ENCODE measurements around the gene BRSK2.
A peak's percentile ranks its signal among the peaks of the same experiment; 100 is the strongest.

The BRSK2 gene

DNA sequence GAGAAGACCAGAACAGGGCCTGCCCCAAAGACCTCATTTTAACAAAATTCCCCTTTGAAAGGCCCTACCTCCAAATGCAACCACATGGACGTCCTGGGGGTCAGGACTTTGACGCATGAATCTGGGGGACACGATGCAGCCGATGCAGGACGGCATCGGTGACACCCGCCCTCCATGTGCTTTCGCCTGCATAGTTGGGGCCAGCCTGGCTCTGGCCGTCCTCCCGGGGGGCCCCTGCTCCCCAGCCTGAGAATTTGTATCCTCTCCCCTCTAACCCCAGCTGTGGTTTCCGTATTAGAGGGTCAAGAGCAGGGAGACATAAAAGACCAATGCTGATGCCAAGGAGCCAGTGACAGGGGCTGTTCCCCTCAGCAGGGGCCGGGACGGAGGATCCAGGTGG, 18.4 kb upstream of the BRSK2 start:
- no peak overlapping the region for H3K4me3 ChIP-seq (ENCODE audit: low read depth, low read length)
- TF ChIP-seq, protein P1, sequence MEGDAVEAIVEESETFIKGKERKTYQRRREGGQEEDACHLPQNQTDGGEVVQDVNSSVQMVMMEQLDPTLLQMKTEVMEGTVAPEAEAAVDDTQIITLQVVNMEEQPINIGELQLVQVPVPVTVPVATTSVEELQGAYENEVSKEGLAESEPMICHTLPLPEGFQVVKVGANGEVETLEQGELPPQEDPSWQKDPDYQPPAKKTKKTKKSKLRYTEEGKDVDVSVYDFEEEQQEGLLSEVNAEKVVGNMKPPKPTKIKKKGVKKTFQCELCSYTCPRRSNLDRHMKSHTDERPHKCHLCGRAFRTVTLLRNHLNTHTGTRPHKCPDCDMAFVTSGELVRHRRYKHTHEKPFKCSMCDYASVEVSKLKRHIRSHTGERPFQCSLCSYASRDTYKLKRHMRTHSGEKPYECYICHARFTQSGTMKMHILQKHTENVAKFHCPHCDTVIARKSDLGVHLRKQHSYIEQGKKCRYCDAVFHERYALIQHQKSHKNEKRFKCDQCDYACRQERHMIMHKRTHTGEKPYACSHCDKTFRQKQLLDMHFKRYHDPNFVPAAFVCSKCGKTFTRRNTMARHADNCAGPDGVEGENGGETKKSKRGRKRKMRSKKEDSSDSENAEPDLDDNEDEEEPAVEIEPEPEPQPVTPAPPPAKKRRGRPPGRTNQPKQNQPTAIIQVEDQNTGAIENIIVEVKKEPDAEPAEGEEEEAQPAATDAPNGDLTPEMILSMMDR (IDR thresholded peaks at IDR 0.05; ENCODE audit: low read depth, low read length), result no peak
- no peak for DNase-seq (ENCODE audit: low read depth, low spot score)
- in situ Hi-C loops (cut with HindIII; ENCODE audit: low sequenced_read_pairs), result no loop called here

DNA sequence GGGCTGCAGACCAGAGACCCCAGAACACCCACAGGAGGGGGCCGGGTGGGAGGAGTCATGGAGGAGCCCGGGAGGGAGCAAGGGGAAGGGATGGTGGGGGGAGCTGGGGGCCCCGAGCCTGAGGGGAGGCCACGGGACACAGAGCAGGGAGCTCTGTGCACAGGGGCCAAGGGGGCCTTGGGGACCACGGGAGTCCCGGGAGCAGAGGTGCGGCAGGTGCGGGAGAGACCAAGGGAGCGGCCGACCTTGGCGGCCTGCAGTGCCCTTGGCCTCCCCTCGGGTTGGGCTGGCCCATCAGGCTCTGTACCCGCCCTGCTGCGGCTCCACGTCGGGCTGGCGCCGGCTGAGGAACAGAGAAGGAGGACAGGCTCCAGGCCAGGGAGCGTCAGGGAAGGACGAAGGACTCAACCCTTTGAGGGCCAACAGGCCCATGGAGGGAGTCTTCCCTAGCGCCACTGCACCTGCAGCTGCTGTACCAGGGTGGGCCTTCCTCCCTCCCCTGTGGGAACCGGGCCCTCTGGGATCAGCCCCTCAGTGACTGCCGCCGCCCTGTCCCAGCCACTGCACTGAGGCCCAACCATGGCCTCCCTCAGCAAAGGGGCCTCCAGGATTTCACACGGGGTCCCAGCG, 17.8 kb upstream of the BRSK2 start:
- TF ChIP-seq, protein P1 (IDR thresholded peaks at IDR 0.05; ENCODE audit: low read depth, low read length), result no peak
- in situ Hi-C loops (cut with HindIII; ENCODE audit: low sequenced_read_pairs), result no loop called here
- no peak overlapping the region for H3K4me3 ChIP-seq (ENCODE audit: low read depth, low read length)
- no peak for DNase-seq (ENCODE audit: low read depth, low spot score)

DNA sequence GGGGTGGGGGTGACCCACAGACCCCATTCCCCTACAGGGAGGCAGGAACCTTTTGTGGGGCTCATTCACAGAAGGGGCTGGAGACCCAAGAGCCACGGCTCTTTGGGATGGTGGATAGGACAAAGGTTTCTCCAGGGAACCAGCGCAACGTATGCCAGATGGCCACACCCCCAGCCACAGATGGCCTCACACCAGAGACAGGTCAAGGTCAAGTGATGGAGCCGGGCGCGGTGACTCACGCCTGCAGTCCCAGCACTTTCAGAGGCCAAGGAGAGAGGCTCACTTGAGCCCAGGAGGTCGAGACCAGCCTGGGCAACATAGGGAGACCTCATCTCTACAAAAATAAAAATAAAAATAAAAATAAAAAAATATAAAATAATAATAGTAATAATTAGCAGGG, 17.1 kb upstream of the BRSK2 start:
- TF ChIP-seq, protein P1 (IDR thresholded peaks at IDR 0.05; ENCODE audit: low read depth, low read length), result no peak
- in situ Hi-C loops (cut with HindIII; ENCODE audit: low sequenced_read_pairs), result no loop called here
- no peak for DNase-seq (ENCODE audit: low read depth, low spot score)
- H3K4me3 ChIP-seq (ENCODE audit: low read depth, low read length), result no peak overlapping the region

DNA sequence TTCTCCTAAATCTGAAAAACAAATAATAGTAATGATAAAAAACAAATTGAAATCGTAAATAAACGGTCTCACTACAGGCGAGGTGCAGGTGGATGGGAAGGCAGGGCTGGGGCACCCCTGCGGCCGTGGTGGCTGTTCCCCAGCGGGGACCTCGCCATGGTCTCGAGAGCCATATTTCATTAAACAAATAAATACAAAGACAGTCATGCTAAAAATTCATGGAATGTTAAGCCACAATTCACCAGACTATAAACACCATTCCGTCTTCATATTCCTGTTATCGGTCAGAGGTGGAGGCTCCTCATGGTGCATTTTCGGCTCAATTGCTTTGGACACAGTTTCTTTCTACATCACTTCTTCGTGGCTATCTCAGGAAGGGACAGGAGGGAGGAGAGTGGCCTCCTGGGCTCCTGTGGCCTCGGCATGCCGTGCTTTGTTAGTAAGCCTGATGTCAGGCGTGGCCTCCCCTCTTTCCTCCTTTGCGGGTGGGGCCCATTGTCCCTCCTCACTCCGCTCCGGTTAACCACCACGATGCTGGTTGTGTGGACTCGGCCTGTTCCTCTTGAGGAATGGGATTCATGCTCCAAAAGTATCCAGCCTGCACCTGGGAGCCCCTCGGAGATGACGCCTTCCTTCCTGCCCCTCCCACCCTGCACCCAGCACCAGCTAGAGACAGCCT, 16.1 kb upstream of the BRSK2 start:
- DNase-seq (ENCODE audit: low read depth, low spot score), result peak; percentile 2
- H3K4me3 ChIP-seq (ENCODE audit: low read depth, low read length), result no peak overlapping the region
- TF ChIP-seq, protein P1 (IDR thresholded peaks at IDR 0.05; ENCODE audit: low read depth, low read length), result no peak
- in situ Hi-C loops (cut with HindIII; ENCODE audit: low sequenced_read_pairs), result no loop called here

DNA sequence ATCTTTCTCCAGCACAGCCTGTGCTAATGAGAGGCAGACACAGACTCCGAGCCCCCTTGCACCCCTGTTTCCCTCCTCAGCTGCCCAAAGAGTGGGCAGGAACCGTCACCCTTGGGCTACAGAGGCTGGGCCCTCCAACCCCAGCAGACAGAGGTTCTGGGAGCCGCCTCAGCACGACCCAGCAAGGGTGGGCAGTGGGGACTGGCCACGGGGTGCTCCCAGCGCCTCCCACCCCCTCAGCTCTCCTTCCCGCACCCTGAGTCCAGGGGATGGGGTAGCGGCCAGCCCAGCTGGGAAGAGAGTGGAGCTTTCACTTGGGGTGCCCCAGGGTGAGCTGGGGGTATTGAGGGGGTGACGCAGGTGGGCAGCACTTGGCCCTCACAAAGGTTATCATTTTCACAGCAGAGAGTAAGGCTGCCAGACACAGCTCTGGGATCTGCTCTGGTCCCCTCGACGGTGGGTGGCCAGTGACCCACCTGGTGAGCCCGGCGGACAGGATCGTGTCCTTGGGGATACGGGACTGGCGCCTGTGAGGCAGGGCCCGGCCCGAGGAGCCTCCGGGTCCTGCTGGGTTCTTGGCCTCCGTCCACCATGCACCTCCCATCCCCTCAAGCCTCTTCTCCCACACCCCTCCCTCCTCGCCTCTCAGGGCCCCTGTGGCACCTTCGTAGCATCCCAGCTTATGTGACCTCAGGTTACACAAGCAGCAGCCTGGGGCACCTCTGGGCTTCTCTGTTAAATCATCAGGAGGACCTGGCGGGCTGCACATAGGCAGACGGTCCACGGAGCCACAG, 14.4 kb upstream of the BRSK2 start:
- TF ChIP-seq, protein P1 (IDR thresholded peaks at IDR 0.05; ENCODE audit: low read depth, low read length), result no peak
- in situ Hi-C loops (cut with HindIII; ENCODE audit: low sequenced_read_pairs), result no loop called here
- H3K4me3 ChIP-seq (ENCODE audit: low read depth, low read length), result no peak overlapping the region
- DNase-seq (ENCODE audit: low read depth, low spot score), result no peak

DNA sequence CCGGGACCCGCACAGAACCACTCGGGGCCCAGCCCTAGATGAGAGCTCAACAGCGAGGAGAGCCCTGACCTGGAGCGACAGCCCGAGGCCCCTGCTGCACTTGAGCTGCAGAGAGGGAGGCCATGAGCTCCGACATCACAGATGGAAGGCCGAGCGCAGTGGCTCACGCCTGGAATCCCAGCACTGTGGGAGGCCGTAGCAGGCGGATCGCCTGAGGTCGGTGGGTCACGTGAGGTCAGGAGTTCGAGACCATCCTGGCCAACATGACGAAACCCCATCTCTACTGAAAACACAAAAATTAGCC, 13.8 kb upstream of the BRSK2 start:
- TF ChIP-seq, protein P1 (IDR thresholded peaks at IDR 0.05; ENCODE audit: low read depth, low read length), result no peak
- in situ Hi-C loops (cut with HindIII; ENCODE audit: low sequenced_read_pairs), result no loop called here
- no peak overlapping the region for H3K4me3 ChIP-seq (ENCODE audit: low read depth, low read length)
- no peak for DNase-seq (ENCODE audit: low read depth, low spot score)
